GM21717 (cell line): Measurements from ENCODE around the gene PSMD3.
A peak's percentile ranks its signal among the peaks of the same experiment; 100 is the strongest.
"Not testable (repeated sequence)": the region's sequence is repeated elsewhere in the genome, so short reads cannot be mapped to it uniquely, and the experiment has no call there.

ENCODE experiments used
- ATAC-seq: cut with Tn5 transposase; IDR thresholded peaks from one replicate; pipeline ENCODE4 v1.9.1; 2021; ENCODE audit warnings: mild to moderate bottlenecking, moderate library complexity; ENCODE audit not compliant: unreplicated experiment

Gene PSMD3

DNA sequence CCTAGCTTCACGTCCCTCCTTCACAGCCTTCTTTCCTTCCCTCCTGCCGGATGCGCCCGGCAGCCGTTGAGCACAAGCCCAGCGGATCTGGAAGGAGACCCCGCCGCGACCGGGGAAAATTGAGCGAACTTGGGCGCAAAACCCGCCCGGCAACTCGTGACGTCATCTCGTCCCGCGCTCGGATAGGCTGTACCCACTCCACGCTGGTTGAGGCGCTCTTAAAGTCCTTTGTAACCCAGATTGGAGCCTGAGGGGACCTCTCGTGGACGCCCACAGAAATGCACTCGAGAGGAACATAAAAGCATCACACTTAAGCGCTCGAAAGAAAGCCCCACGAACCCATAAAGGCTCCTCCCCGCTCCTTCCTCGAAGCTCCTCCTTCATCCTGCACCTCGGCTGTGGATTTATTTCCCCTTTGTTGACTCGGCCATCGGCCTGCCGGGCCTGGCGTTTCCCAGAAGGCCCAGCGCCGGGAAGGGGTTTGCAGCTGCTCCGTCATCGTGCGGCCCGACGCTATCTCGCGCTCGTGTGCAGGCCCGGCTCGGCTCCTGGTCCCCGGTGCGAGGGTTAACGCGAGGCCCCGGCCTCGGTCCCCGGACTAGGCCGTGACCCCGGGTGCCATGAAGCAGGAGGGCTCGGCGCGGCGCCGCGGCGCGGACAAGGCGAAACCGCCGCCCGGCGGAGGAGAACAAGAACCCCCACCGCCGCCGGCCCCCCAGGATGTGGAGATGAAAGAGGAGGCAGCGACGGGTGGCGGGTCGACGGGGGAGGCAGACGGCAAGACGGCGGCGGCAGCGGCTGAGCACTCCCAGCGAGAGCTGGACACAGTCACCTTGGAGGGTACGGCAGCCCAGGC is at the start of gene PSMD3:
Gene PSMD3, plus strand, starts transcription at position 457 of the 856 bp plus-strand sequence. Its CDS starts 164 bp downstream, at position 621.
- peak; percentile 88 for ATAC-seq

- ATAC-seq: no peak
Measured at GRCh38 chr17:39933912-39934311, 46.7 kb upstream of the PSMD3 start.

GRCh38 chr17:39934324-39934723 is 46.3 kb upstream of the PSMD3 start:
- ATAC-seq: no peak

DNA sequence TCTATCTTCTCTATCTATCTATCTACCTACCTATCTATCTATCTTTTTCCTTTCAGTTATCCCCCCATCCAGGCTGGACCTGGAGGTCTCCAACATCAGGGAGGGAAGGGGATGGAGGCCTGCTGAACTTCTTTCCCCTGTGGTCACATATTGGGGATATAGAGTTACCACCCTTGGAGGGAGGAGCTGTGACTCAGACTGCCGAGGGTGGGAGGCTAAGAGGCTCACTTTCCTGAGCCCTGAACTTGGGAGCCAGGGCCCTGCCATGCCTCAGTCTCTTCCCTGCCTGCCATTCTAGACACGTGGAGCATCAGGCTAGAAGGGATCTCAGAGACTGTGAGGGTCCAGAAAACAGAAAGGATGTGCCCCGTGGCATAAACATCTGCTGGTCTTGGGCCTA is 44.7 kb upstream of the PSMD3 start:
- ATAC-seq: no peak

GRCh38 chr17:39937447-39937846 is 43.2 kb upstream of the PSMD3 start:
- ATAC-seq: no peak

DNA sequence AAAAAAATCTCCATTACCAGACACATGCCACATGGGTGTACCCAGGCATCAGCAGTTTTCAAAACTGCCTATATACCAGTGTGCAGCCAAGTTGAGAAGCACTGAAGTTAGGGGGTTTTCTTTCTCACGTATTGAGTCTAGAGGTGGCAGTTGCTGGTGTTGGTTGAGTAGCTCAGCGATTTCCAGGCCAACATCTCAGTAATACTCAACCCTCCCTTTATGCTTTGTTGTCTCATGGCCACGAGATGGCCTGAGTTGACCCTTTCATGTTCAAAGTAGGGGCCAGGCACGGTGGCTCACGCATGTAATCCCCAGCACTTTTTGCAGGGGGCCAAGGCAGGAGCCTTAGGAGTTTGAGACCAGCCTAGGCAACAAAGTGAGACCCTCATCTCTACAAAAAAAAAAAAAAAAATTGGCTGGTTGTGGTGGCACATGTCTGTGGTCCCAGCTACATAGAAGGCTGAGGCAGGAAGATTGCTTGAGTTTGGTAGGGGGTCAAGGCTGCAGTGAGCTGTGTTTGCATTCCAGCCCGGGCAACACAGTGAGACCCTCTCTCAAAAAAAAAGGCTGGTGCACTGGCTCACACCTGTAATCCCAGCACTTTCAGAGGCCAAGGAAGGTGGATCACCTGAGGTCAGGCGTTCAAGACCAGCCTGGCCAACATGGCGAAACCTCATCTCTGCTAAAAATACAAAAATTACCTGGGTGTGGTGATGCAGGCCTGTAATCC is 42.3 kb upstream of the PSMD3 start:
- no peak for ATAC-seq

- ATAC-seq: no peak
Measured at GRCh38 chr17:39939106-39939505, 41.5 kb upstream of the PSMD3 start.

- ATAC-seq: peak; percentile 58
Measured at GRCh38 chr17:39939588-39940419, 40.8 kb upstream of the PSMD3 start.

GRCh38 chr17:39943702-39944392 is 36.8 kb upstream of the PSMD3 start:
- ATAC-seq: no peak

- no peak for ATAC-seq
Measured at GRCh38 chr17:39944393-39944711, 36.3 kb upstream of the PSMD3 start.

DNA sequence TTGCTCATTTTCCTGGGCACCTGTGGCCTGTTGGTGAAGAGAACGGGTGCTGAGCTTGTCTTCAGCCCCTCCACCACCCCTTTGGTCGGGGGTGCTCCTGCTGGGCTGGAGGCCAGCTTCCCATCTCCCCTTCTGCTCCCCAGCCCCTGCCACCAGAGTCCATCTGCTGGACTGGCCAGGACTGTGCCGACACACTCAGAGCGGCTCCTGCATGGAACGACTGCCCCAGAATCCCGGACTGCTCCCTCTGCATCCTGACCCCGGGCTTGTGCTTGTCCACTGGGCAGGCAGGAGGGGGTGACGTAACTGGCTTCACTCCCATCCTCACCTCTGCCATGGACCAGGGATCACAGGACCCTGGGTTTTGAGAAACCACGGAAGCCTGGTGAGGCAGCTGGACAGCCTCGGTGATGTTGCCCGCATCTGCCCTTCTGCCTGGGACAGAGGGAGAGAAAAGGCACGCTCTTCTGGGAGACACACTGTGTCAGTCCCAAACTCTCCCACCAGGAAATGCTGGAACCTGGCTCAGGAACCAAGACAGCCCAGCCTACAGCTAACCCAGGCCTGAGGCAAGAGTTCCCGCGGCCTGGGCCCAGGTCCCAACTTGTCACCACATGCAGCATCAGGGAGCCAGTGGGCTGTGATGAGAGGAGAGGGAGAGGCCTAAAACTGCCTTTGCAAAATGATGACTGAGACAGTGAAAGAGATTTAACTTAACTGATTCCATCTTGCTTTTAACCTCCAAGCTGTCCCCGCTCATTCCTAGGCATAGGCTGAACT is 33.9 kb upstream of the PSMD3 start:
- ATAC-seq: no peak

DNA sequence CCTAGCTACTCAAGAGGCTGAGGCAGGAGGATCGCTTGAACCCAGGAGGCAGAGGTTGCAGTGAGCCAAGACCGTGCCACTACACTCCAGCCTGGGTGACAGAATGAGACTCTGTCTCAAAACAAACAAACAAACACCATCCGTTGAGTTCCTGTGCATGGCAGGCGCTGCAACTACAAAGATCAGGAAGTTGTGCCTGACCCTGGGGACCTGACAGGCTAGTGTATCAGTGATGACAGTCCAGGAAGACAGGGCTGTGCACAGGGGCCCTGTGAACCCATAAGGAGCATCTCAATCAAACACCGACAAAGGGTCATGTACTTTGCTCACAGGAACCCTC is 32.1 kb upstream of the PSMD3 start:
- ATAC-seq: not testable (repeated sequence)

- ATAC-seq: no peak
Measured at GRCh38 chr17:39949028-39949427, 31.6 kb upstream of the PSMD3 start.

GRCh38 chr17:39950871-39951348 is 29.7 kb upstream of the PSMD3 start:
- ATAC-seq: no peak

DNA sequence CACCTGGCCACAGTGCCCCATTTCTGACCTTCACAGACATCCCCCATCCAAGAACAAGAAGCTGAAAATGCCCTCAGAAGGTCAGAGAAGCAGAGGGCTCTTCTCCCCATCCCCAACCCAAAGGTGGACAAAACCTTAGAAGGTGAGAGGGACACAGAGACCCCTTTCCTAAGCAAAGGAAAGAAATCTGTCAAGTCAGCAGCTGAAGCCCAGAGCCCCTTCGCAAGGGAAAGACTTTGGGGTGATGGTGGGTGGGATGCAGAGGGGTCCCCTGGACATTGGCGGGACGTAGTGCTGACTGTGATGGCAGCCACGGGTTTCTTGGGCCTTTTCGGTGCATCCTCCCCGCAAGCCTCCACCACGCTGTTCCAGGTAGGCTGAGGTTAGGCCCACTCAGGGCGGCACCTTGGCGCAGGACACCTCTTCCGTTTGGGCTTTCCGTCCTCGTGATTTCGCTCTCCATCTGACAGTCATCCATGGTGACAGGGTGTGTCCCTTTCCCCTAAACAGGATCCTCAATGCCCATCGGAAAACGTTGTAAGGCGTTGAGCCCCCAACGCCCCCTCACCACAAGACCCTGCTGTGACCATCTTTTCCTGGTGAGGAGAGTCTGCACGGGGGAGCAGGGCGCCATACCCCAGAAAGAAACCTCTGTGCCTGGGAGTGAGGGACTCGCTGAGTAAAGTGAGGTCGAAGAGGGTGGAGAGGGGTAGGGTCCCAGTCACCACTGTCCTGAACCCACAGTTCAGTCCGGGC is 28.5 kb upstream of the PSMD3 start:
- ATAC-seq: peak; percentile 1

GRCh38 chr17:39952680-39953470 is 27.7 kb upstream of the PSMD3 start:
- ATAC-seq: peak; percentile 58

DNA sequence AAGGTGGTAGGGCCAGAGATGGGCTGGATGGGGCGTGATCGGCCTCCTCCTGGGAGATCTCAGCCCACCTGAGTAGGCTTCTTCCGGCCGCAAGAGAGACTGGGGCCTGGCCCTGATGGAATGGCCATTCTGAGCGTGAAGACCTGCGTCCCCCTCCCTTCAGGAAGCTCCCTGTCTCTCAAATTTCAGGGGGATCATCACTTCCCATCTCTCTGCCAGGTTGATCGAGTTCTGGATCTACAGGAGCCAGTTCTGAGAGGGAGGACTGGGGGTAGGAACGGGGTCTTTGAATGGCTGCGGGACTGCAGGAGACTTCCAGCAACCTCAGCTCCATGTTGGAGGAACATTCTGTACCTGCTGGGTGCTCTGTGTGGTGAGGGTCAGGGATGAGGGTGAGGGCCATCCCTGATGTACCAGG is 27.1 kb upstream of the PSMD3 start:
- ATAC-seq: no peak

DNA sequence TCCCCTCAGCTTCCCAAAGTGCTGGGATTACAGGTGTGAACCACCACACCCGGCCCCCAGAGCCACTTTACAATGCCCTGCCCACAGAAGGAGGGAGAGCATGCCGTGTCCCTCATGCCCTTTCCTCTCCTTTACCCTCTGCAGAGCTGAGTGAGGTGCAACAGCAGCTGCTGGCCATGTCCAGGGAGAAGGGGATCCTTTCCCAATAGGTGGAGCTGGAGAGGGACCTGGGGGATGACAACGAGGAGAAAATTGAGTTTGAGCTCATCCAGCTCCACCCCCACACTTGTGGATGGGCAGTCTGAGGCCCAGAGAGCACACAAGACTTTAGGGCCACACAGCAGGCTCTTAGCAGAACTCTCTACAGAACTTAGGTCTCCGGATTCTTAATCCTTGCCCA is 25.7 kb upstream of the PSMD3 start:
- no peak for ATAC-seq
